PFSK-1 (cell line): Measurements from ENCODE around the gene DIP2B.

Source experiments
- FOXP2 ChIP-seq: optimal IDR thresholded peaks from 2 replicates; pipeline ENCODE3; 2011; ENCODE audit warnings: borderline replicate concordance, control low read depth, inconsistent platforms; ENCODE audit not compliant: insufficient read depth; ENCODE audit errors: extremely low read length, extremely low read depth
- POLR2AphosphoS5 ChIP-seq: IDR thresholded peaks from 2 replicates; pipeline ENCODE4 v1.6.1; 2012; ENCODE audit warnings: low read depth, mild to moderate bottlenecking, control low read depth, low read length, moderate library complexity
- REST ChIP-seq, 2 experiments: IDR thresholded peaks; 2 replicates each; pipeline versions ENCODE4 v1.6.1 to v1.8.0; 2011 to 2012; ENCODE audit warnings: low read depth in 2 of 2, low read length in 2 of 2, control low read depth in 1 of 2, inconsistent platforms in 1 of 2, mild to moderate bottlenecking in 1 of 2, moderate library complexity in 1 of 2; ENCODE audit not compliant: insufficient read depth in 1 of 2
- SIN3A ChIP-seq: IDR thresholded peaks from 2 replicates; pipeline ENCODE4 v1.6.1; 2012; ENCODE audit warnings: mild to moderate bottlenecking, low read length, moderate library complexity, borderline replicate concordance; ENCODE audit not compliant: insufficient read depth
- TAF1 ChIP-seq: IDR thresholded peaks from 2 replicates; pipeline ENCODE4 v1.6.1; 2012; ENCODE audit warnings: low read length, control low read depth, borderline replicate concordance; ENCODE audit not compliant: insufficient read depth

Gene DIP2B

GRCh38 chr12:50514526-50515276, 9.9 kb downstream of the DIP2B start:
- no peak for TF ChIP-seq SIN3A
- TF ChIP-seq REST (IDR thresholded peaks at IDR 0.05; ENCODE audit: insufficient read depth in 1 of 2, low read depth in 2 of 2, low read length in 2 of 2): no peak
- no peak for TF ChIP-seq POLR2AphosphoS5
- TF ChIP-seq FOXP2: no peak
- TF ChIP-seq TAF1: no peak

GRCh38 chr12:50515587-50515986, 10.8 kb downstream of the DIP2B start:
- TF ChIP-seq REST (IDR thresholded peaks at IDR 0.05; ENCODE audit: insufficient read depth in 1 of 2, low read depth in 2 of 2, low read length in 2 of 2): no peak
- TF ChIP-seq FOXP2: no peak
- TF ChIP-seq SIN3A: no peak
- no peak for TF ChIP-seq TAF1
- no peak for TF ChIP-seq POLR2AphosphoS5

GRCh38 chr12:50517421-50518048, 12.8 kb downstream of the DIP2B start:
- TF ChIP-seq FOXP2: no peak
- no peak for TF ChIP-seq SIN3A
- TF ChIP-seq REST (IDR thresholded peaks at IDR 0.05; ENCODE audit: insufficient read depth in 1 of 2, low read depth in 2 of 2, low read length in 2 of 2): no peak
- no peak for TF ChIP-seq TAF1
- TF ChIP-seq POLR2AphosphoS5: no peak

GRCh38 chr12:50518090-50518489, 13.3 kb downstream of the DIP2B start:
- TF ChIP-seq FOXP2 (no peak), TAF1 (no peak), REST (IDR thresholded peaks at IDR 0.05; ENCODE audit: insufficient read depth in 1 of 2, low read depth in 2 of 2, low read length in 2 of 2) (no peak), SIN3A (no peak), POLR2AphosphoS5 (no peak)
